Measurements from ENCODE around the gene FMO3.

DNA sequence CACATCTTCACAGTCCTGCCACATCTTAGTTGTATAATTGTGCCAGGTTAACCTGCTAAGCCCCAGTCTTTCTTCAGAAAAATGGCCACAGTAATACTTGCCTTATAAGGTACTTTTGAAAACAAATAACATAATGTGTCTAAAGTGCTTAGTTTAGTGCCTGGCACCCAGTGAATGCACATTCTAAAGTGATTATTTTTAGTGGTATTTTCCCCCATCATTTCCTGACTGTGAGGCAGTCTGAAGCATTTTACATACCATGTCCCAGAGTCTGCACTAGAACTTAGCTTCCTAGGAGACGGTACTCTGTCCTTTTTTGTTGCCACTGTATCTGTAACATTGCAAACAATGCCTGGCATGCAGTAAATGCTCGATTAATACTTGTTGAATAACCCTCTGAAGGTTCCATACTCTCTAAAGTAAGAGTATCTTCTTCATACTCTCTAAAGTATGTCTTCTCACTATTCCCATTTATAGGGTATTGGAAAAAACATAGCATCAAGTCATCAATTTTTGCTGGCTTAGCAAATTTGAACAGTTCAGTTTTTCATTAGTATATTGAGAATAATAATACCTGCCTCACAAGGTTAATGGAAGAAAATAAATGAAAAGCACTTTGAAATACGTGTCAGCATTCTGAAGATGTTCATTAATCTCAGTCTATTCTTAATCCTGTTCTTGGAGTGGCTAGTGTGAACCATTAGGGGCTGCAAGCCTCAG, 43.7 kb downstream of the FMO3 start:
- TF ChIP-seq, protein P1, sequence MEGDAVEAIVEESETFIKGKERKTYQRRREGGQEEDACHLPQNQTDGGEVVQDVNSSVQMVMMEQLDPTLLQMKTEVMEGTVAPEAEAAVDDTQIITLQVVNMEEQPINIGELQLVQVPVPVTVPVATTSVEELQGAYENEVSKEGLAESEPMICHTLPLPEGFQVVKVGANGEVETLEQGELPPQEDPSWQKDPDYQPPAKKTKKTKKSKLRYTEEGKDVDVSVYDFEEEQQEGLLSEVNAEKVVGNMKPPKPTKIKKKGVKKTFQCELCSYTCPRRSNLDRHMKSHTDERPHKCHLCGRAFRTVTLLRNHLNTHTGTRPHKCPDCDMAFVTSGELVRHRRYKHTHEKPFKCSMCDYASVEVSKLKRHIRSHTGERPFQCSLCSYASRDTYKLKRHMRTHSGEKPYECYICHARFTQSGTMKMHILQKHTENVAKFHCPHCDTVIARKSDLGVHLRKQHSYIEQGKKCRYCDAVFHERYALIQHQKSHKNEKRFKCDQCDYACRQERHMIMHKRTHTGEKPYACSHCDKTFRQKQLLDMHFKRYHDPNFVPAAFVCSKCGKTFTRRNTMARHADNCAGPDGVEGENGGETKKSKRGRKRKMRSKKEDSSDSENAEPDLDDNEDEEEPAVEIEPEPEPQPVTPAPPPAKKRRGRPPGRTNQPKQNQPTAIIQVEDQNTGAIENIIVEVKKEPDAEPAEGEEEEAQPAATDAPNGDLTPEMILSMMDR (IDR thresholded peaks at IDR 0.05): no peak
- no peak for TF ChIP-seq POLR2A (IDR thresholded peaks at IDR 0.05)

All from ovary (tissue), 3 donors.